Activated B cell treated with CpG ODN at 0.5 μM for 24 hours (primary cell): Measurements from ENCODE around the gene RAD51B. TPM values are rescaled to one million over a fixed set of nuclear protein-coding genes. Genes with fewer than 3 reads are reported as not detected.

ENCODE experiments used
- ATAC-seq: fragments of 200-7000 bp; cut with Tn5 transposase; one replicate; pipeline ENCODE4 v1.10.0; 2021; ENCODE audit warnings: low read depth, mild to moderate bottlenecking, moderate library complexity
- CTCF ChIA-PET: fragments of 350-600 bp; sonication (Branson Sonifier 250); formaldehyde crosslinking; loops from one replicate; lab custom pipeline; 2021; ENCODE audit warnings: antibody characterized with exemption; lab: Charles Lee
- POLR2A ChIA-PET: fragments of 350-600 bp; sonication (Branson Sonifier 250); formaldehyde crosslinking; loops from one replicate; lab custom pipeline; 2021; ENCODE audit warnings: antibody characterized with exemption; lab: Charles Lee
- DNase-seq: peaks from one replicate; pipeline ENCODE4 v3.0.0; 2022
- H3K27ac Mint-ChIP-seq: one replicate; pipeline ENCODE4 v1.8.0; 2020; ENCODE audit warnings: mixed read lengths
- H3K27me3 Mint-ChIP-seq: one replicate; pipeline ENCODE4 v1.8.0; 2021; ENCODE audit warnings: mixed read lengths
- H3K36me3 Mint-ChIP-seq: one replicate; pipeline ENCODE4 v1.8.0; 2021; ENCODE audit warnings: low read depth, mixed read lengths
- H3K4me1 Mint-ChIP-seq: one replicate; pipeline ENCODE4 v1.8.0; 2021; ENCODE audit warnings: mixed read lengths
- H3K4me3 Mint-ChIP-seq: one replicate; pipeline ENCODE4 v1.8.0; 2020; ENCODE audit warnings: mild to moderate bottlenecking, mixed read lengths
- H3K9me3 Mint-ChIP-seq: one replicate; pipeline ENCODE4 v1.8.0; 2020; ENCODE audit warnings: mixed read lengths
- CTCF ChIP-seq: fragments of 200-600 bp; IDR thresholded peaks from one replicate; pipeline ENCODE4 v1.8.0; 2022; ENCODE audit warnings: antibody characterized with exemption, mild to moderate bottlenecking
- intact Hi-C: fragments of 100-400 bp; cut with micrococcal nuclease; formaldehyde crosslinking; loops from one replicate; pipeline ENCODE4 v1.15.1; 2024
- total RNA-seq: library from RNA; stranded (reverse); gene quantifications from 2 replicates; pipeline ENCODE4 v1.2.3, GENCODE V29; 2022

The RAD51B gene
- total RNA-seq, 1 donor from 2014 or later: 53.9 TPM

- H3K27ac Mint-ChIP-seq: peak overlapping the region; percentile 46
- intact Hi-C loops: no loop called here
- CTCF ChIA-PET: interaction anchor here (0.7 kb wide), 1 partner anchor 159 kb away, joined by 3 read pairs; no protein-coding TSS in a partner anchor
- H3K4me3 Mint-ChIP-seq: no peak overlapping the region
- H3K36me3 Mint-ChIP-seq: no peaks in the 10 kb centered on the region
- peaks cover 79% of the 10 kb centered on the region for H3K4me1 Mint-ChIP-seq
- TF ChIP-seq CTCF: no peak
- no peak for DNase-seq
- H3K9me3 Mint-ChIP-seq: no peaks in the 10 kb centered on the region
- no peaks in the 10 kb centered on the region for H3K27me3 Mint-ChIP-seq
- POLR2A ChIA-PET: interaction anchor here (0.7 to 10.6 kb wide), 6 partner anchors 99 to 439 kb away, joined by 4 to 604 read pairs (median 8); partner anchors contain the start of gene ZFP36L1
- ATAC-seq: no peak
These were observed 868.2 kb downstream of the RAD51B start for GRCh38 chr14:68687746-68688145.

- TF ChIP-seq CTCF: no peak
- DNase-seq (no peak), ATAC-seq (no peak)
- POLR2A ChIA-PET: interaction anchor here (0.6 to 10.6 kb wide), 11 partner anchors 9 to 440 kb away, joined by 3 to 604 read pairs (median 5); partner anchors contain the start of gene ZFP36L1
- Mint-ChIP-seq H3K36me3 (no peaks in the 10 kb centered on the region), H3K4me3 (no peak overlapping the region), H3K4me1 (peaks cover 68% of the 10 kb centered on the region), H3K27me3 (no peaks in the 10 kb centered on the region), H3K27ac (peak overlapping the region; percentile 76), H3K9me3 (no peaks in the 10 kb centered on the region)
- intact Hi-C loops: no loop called here
- CTCF ChIA-PET: interaction anchor here (0.7 to 1.5 kb wide), 6 partner anchors 10 to 745 kb away, joined by 3 to 5 read pairs (median 3); no protein-coding TSS in a partner anchor
These were observed 869.3 kb downstream of the RAD51B start for GRCh38 chr14:68688872-68689371.

GRCh38 chr14:68689511-68689910, 869.9 kb downstream of the RAD51B start:
- intact Hi-C loops: no loop called here
- peaks cover 68% of the 10 kb centered on the region for H3K4me1 Mint-ChIP-seq
- no peak for DNase-seq
- no peak for ATAC-seq
- H3K36me3 Mint-ChIP-seq: no peaks in the 10 kb centered on the region
- H3K27me3 Mint-ChIP-seq: no peaks in the 10 kb centered on the region
- no peak for TF ChIP-seq CTCF
- H3K9me3 Mint-ChIP-seq: no peaks in the 10 kb centered on the region
- H3K27ac Mint-ChIP-seq: peak overlapping the region; percentile 76
- ChIA-PET POLR2A (interaction anchor here (0.6 to 10.6 kb wide), 7 partner anchors 12 to 441 kb away, joined by 3 to 604 read pairs (median 8); partner anchors contain the start of gene ZFP36L1), CTCF (interaction anchor here (0.7 to 1.5 kb wide), 4 partner anchors 92 to 406 kb away, joined by 3 to 5 read pairs (median 4); no protein-coding TSS in a partner anchor)
- H3K4me3 Mint-ChIP-seq: no peak overlapping the region

GRCh38 chr14:68690089-68690958, 870.7 kb downstream of the RAD51B start:
- no peaks in the 10 kb centered on the region for H3K27me3 Mint-ChIP-seq
- ChIA-PET CTCF (interaction anchor here (1.5 kb wide), 1 partner anchor 126 kb away, joined by 5 read pairs; no protein-coding TSS in a partner anchor), POLR2A (interaction anchor here (0.6 to 10.6 kb wide), 6 partner anchors 8 to 439 kb away, joined by 4 to 604 read pairs (median 5); partner anchors contain the start of gene ZFP36L1)
- no peak for DNase-seq
- intact Hi-C loops: no loop called here
- no peak overlapping the region for H3K4me3 Mint-ChIP-seq
- ATAC-seq: no peak
- peak overlapping the region; percentile 50 for H3K27ac Mint-ChIP-seq
- H3K4me1 Mint-ChIP-seq: peaks cover 68% of the 10 kb centered on the region
- H3K9me3 Mint-ChIP-seq: no peaks in the 10 kb centered on the region
- TF ChIP-seq CTCF: no peak
- no peaks in the 10 kb centered on the region for H3K36me3 Mint-ChIP-seq
